ENCODE results near the gene SPATS2L.

Gene SPATS2L

GRCh38 chr2:200442471-200442870, 136.0 kb downstream of the SPATS2L start:
- DNase-seq (ENCODE audit: low read depth in 2 of 2), result no peak

GRCh38 chr2:200443376-200443775, 136.9 kb downstream of the SPATS2L start:
- DNase-seq (ENCODE audit: low read depth in 2 of 2), result no peak

GRCh38 chr2:200443916-200444315, 137.4 kb downstream of the SPATS2L start:
- DNase-seq (ENCODE audit: low read depth in 2 of 2), result no peak

- no peak for DNase-seq (ENCODE audit: low read depth in 2 of 2)
Measured at GRCh38 chr2:200444530-200444929, 138.0 kb downstream of the SPATS2L start.

- DNase-seq (ENCODE audit: low read depth in 2 of 2), result no peak
Measured at GRCh38 chr2:200445284-200445683, 138.8 kb downstream of the SPATS2L start.

GRCh38 chr2:200446612-200447011, 140.1 kb downstream of the SPATS2L start:
- DNase-seq (ENCODE audit: low read depth in 2 of 2), result no peak

GRCh38 chr2:200447139-200447855, 140.8 kb downstream of the SPATS2L start:
- DNase-seq (ENCODE audit: low read depth in 2 of 2), result no peak

- no peak for DNase-seq (ENCODE audit: low read depth in 2 of 2)
Measured at GRCh38 chr2:200448455-200448854, 142.0 kb downstream of the SPATS2L start.

- no peak for DNase-seq (ENCODE audit: low read depth in 2 of 2)
Measured at GRCh38 chr2:200449149-200449548, 142.7 kb downstream of the SPATS2L start.

- no peak for DNase-seq (ENCODE audit: low read depth in 2 of 2)
Measured at GRCh38 chr2:200450288-200450687, 143.8 kb downstream of the SPATS2L start.

GRCh38 chr2:200451511-200451910, 145.0 kb downstream of the SPATS2L start:
- no peak for DNase-seq (ENCODE audit: low read depth in 2 of 2)

GRCh38 chr2:200452377-200452776, 145.9 kb downstream of the SPATS2L start:
- no peak for DNase-seq (ENCODE audit: low read depth in 2 of 2)

GRCh38 chr2:200453142-200453852, 146.8 kb downstream of the SPATS2L start:
- no peak for DNase-seq (ENCODE audit: low read depth in 2 of 2)

- DNase-seq (ENCODE audit: low read depth in 2 of 2), result no peak
Measured at GRCh38 chr2:200453853-200454534, 147.5 kb downstream of the SPATS2L start.

- DNase-seq (ENCODE audit: low read depth in 2 of 2), result no peak
Measured at GRCh38 chr2:200454927-200455801, 148.7 kb downstream of the SPATS2L start.

- DNase-seq (ENCODE audit: low read depth in 2 of 2), result no peak
Measured at GRCh38 chr2:200455958-200456421, 149.5 kb downstream of the SPATS2L start.

- DNase-seq (ENCODE audit: low read depth in 2 of 2), result no peak
Measured at GRCh38 chr2:200456567-200456966, 150.1 kb downstream of the SPATS2L start.

GRCh38 chr2:200459101-200459500, 152.6 kb downstream of the SPATS2L start:
- DNase-seq (ENCODE audit: low read depth in 2 of 2), result no peak

GRCh38 chr2:200461846-200462710, 155.6 kb downstream of the SPATS2L start:
- no peak for DNase-seq (ENCODE audit: low read depth in 2 of 2)

GRCh38 chr2:200463452-200463851, 157.0 kb downstream of the SPATS2L start:
- no peak for DNase-seq (ENCODE audit: low read depth in 2 of 2)

All from stimulated activated CD8-positive, alpha-beta memory T cell treated with anti-CD3 and anti-CD28 coated beads, Interleukin-7, amount 100 ng/mL, for 4 hours (primary cell).